Adrenal gland (tissue), 5 donors: ENCODE measurements around the gene NXPE2.

Experiments used
- POLR2A ChIP-seq, 2 donors: fragments of 450-650 bp; IDR thresholded peaks; one replicate each; pipeline ENCODE4 v1.6.1; 2017; ENCODE audit warnings: antibody characterized with exemption in 2 of 2, mild to moderate bottlenecking in 2 of 2, moderate library complexity in 1 of 2
- TF ChIP-seq, protein P1 (sequence below), 6 experiments: fragments of 450-650 bp in 4 of 6; fragments of 200-600 bp in 2 of 6; sonication (generic) in 1 of 6; IDR thresholded peaks; 1 replicate in 5 of 6; 2 replicates in 1 of 6; pipeline versions ENCODE4 v1.5.1 to v1.8.0; 2016 to 2021; ENCODE audit warnings: antibody characterized with exemption in 6 of 6, mild to moderate bottlenecking in 2 of 6, moderate library complexity in 1 of 6
- donor health status: DM: no; HTN: no; CAD: no.

DNA sequence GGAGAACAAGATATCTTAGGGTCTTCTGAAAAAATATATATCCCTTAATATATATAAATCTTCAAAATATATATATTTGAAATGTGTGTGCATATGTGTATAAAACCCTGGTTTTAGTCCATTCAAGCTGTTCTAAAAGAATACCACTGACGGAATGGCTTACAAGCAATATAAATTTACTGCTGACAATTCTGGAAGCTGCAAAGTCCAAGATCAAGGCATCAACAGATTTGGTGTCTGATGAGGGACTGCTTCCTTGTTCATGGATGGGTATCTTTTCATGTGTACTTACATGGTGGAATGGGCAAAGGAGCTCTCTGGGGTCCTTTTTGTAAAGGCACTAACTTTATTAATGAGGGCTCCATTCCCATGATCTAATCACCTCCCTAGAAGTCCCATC is 6.8 kb downstream of the NXPE2 start:
- TF ChIP-seq, protein P1, sequence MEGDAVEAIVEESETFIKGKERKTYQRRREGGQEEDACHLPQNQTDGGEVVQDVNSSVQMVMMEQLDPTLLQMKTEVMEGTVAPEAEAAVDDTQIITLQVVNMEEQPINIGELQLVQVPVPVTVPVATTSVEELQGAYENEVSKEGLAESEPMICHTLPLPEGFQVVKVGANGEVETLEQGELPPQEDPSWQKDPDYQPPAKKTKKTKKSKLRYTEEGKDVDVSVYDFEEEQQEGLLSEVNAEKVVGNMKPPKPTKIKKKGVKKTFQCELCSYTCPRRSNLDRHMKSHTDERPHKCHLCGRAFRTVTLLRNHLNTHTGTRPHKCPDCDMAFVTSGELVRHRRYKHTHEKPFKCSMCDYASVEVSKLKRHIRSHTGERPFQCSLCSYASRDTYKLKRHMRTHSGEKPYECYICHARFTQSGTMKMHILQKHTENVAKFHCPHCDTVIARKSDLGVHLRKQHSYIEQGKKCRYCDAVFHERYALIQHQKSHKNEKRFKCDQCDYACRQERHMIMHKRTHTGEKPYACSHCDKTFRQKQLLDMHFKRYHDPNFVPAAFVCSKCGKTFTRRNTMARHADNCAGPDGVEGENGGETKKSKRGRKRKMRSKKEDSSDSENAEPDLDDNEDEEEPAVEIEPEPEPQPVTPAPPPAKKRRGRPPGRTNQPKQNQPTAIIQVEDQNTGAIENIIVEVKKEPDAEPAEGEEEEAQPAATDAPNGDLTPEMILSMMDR (IDR thresholded peaks at IDR 0.05): no peak
- TF ChIP-seq POLR2A (IDR thresholded peaks at IDR 0.05): no peak
